ENCODE results near the gene EVI2B.
"Not testable (repeated sequence)": the region's sequence is repeated elsewhere in the genome, so short reads cannot be mapped to it uniquely, and the experiment has no call there.

Gene EVI2B

GRCh38 chr17:31272803-31273202 is 41.1 kb downstream of the EVI2B start:
- no peak for DNase-seq (ENCODE audit: low spot score)
- FAIRE-seq = no peak

GRCh38 chr17:31272236-31272635 is 41.6 kb downstream of the EVI2B start:
- FAIRE-seq (no peak), DNase-seq (ENCODE audit: low spot score) (no peak)

- FAIRE-seq (peak; percentile 98), DNase-seq (ENCODE audit: low spot score) (peak; percentile 92)
Observed at GRCh38 chr17:31269578-31269983, 44.3 kb downstream of the EVI2B start.

- no peak for DNase-seq (ENCODE audit: low spot score)
- FAIRE-seq = no peak
Observed at GRCh38 chr17:31269036-31269577, 44.7 kb downstream of the EVI2B start.

- no peak for DNase-seq (ENCODE audit: low spot score)
- no peak for FAIRE-seq
Observed at GRCh38 chr17:31266042-31266441, 47.8 kb downstream of the EVI2B start.

GRCh38 chr17:31262923-31263322 is 50.9 kb downstream of the EVI2B start:
- DNase-seq (ENCODE audit: low spot score); FAIRE-seq: not testable (repeated sequence)

- DNase-seq (ENCODE audit: low spot score) (no peak), FAIRE-seq (no peak)
Observed at GRCh38 chr17:31261601-31262000, 52.3 kb downstream of the EVI2B start.

- no peak for DNase-seq (ENCODE audit: low spot score)
- FAIRE-seq = no peak
Observed at GRCh38 chr17:31260151-31260550, 53.7 kb downstream of the EVI2B start.

- DNase-seq (ENCODE audit: low spot score) (no peak), FAIRE-seq (no peak)
Observed at GRCh38 chr17:31256936-31257335, 56.9 kb downstream of the EVI2B start.

GRCh38 chr17:31254654-31255053 is 59.2 kb downstream of the EVI2B start:
- FAIRE-seq = no peak
- DNase-seq (ENCODE audit: low spot score) = no peak

Measured in urothelium cell line (cell line).